ENCODE measurements around the gene PWWP2B.
"Not testable (repeated sequence)": the region's sequence is repeated elsewhere in the genome, so short reads cannot be mapped to it uniquely, and the experiment has no call there.

PWWP2B gene

DNA sequence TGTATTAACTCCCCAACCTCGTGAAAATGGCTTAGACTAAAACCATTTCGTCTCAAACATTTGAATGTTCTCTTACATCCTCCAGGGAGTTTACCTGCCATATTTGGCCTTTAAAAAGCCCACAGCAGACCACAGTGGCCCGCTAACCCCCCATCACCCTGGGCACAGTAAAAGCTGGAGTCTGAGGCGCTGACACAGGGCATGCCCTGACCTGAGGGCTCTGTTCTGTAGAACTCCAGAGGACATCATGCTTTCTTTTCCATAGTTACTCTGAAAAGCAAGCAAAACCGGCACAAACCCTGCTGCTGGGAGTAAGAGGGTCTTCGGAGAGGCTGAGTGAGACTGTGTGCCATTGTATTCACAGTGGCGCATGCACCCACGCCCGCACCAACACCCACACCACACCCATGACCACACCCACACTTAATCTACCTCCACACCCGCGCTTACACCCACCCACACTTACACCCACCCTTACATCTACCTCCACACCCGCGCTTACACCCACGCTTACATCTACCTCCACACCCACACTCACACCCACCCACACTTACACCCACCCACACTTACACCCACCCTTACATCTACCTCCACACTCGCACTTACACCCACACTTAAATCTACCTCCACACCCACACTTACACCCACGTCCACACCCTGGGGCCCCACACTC is 32.9 kb upstream of the PWWP2B start:
- DNase-seq = no peak

DNA sequence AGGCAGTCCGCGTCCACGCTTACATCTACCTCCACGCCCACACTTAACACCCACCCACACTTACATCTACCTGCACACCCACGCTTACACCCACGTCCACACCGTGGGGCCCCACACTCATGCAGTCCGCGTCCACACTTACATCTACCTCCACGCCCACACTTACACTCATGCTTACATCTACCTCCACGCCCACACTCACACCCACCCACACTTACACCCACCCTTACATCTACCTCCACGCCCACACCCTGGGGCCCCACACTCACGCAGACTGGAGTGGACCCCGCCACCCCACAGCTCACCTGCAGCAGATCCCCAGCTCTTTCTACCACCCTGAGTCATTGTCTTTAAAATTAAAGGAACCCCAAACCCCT is 32.4 kb upstream of the PWWP2B start:
- peak; percentile 85 for DNase-seq

DNA sequence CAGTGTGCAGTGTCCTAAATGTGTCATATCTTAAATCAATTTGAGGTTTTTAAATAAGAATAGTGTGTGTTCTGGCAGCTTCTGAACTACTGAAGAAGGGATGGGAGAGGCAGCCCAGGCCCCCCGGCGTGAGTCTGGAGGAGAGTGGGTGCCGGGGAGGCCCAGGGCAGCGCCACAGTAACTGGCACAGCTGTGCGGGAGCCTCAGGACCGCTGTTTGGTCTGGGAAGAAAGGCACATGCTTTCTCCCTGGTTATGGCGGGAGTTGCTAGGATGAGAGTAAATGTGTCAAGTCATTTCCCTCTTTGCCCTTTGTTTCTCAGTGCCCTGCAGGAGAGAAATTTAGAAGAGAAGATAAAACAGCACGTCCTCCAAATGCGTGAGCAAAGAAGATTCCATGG is 31.9 kb upstream of the PWWP2B start:
- no peak for DNase-seq

DNA sequence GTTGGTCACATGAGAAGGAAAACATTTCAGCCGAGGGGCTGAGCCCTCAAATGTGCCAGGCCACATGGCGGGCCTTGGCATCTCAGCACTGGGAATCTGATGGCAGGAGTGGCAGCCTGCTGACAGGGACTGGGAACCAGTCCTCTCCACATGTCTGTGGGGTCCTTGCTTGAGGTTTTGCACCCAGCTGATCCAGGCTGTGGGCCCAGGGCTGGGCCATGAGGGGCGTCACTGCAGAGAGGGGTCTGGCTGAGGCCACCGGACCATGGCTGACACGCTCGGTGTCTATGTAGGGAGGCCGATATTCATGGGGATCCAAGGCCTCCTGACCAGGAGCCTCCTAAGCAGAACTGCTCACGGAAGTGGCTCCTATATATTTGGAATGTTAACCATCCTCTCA is 31.0 kb upstream of the PWWP2B start:
- DNase-seq = no peak

DNA sequence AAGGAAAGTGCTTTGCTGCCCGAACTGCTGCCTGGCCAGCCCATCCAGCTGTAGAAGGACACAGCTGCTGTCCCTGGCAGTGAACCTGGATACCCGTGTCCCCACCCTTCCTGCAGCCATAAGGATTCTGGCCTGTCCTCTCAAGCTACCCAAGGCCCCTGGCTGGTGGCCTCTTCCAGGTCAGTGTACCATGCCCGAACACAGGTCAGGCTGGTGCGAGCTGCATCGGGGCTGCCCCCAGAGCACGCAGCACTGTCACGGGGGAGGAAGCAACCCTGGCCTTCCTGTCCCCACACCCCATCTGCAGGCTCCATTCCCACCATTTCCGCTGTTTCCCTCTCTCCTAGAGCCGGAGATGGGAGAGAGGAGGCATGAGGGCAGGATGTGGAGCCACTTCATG is 30.5 kb upstream of the PWWP2B start:
- no peak for DNase-seq

DNA sequence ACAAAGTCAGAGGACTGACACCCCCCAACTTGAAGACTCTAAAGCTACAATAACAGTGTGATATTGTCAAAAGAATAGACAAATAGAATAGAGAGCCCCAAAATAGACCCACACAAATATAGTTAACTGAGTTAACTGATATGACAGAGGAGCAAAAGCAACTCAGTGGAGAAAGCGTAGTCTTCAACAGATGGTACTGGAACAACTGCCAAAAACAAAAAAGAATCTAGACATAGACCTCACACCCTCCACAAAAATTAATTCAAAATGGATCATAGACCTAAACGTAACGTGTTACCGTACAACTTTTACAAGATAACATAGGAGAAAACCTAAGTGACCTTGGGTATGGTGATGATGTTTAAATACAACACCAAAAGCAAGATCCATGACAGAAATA is 28.6 kb upstream of the PWWP2B start:
- no peak for DNase-seq

DNA sequence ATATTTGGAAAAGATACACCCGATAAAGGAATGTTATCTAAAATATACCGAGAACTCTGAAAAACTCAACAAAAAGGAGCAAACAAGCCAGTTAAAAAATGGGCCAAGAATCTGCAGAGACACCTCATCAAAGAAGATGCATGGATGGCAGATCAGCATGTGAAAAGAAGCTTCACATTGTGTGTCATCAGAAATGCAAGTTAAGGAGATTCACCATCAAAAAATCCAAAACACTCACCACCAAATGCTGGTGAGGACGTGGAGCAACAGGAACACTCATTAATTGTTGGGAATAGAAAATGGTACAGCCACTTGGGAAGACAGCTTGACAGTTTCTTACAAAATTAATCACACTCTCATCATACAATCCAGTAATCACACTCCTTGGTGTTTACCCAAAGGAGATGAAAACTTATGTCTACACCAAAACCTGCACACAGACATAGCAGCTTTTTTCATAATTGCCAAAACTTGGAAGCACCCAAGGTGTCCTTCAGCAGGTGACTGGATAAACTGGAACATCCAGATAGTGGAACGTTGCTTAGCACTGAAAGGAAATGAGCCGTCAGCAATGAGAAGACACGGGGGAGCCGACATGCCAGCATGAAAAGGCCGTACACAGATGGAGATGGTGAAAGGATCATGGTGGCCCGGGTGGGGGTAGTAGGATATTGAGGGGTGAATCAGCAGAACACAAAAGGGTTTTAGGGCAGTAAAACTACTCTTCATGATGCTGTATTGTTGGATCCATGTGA is 27.9 kb upstream of the PWWP2B start:
- DNase-seq = no peak

DNA sequence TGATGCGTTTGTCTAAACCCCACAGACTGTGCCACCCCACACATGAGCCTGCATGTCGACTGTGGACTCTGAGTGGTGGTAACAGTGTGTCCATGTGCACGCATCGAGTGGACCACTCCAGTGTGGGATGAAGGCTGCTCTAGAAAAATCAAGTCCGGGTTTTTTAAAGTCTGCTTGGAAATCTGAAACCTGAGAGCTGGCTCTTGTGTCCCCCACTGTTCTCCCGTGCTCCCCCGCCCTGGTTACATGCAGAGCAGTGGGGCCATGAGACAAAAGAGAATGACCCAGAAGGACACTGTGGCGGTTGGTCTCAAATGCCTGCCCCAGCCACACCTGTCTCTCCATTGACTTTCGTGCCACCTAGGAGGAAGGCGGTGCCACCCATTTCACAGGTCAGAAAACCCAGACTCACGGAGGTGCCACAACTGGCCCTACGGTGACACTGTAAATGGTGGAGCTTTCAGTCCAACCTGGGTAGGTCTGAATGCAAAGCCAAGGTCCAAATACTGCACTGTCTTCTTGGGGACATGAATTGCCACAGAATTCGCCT is 27.3 kb upstream of the PWWP2B start:
- no peak for DNase-seq

DNA sequence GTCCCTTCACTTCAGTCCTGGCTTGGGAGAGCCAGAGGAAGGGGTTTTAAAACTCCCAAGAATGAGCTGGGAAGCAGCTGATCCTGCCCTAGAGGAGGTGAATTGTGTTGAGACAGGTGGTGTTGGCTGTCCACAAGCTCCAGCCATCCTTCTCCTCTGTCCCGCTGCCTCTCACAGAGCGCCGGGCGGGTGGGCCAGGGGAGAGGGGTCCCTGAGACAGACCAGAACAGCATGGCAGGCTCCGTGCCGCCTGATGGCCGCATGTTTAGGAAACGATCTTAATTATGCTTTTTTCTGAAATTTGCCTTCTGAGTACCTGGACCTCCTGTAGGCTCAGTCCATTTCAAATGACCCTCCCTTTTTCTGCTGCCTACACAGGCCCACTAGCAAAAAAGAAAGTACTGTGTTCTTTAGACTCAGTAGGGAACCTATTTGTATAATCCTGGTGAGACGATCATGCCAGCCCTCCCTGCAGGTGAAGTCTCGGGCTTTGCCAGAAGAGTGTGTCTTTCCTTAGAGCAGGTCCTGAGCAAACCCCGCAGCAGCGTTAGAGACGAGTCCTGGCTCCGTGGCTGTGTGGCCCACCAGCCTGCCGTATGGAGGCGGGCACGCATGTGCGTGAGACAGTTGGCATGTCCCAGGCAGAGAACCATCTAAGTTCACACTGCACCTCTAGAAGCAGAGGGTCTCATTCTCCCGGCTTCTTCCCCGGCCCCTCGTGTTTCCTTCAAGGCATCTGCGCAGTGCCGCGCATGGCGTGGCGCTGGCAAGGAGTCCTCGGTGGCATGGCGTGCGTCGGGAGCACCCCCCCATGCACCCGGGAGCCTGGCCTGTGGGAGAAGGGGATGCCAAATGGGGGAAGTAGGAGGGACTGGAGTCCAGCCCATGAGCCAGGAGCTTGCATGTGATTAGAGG is 26.3 kb upstream of the PWWP2B start:
- no peak for DNase-seq

DNA sequence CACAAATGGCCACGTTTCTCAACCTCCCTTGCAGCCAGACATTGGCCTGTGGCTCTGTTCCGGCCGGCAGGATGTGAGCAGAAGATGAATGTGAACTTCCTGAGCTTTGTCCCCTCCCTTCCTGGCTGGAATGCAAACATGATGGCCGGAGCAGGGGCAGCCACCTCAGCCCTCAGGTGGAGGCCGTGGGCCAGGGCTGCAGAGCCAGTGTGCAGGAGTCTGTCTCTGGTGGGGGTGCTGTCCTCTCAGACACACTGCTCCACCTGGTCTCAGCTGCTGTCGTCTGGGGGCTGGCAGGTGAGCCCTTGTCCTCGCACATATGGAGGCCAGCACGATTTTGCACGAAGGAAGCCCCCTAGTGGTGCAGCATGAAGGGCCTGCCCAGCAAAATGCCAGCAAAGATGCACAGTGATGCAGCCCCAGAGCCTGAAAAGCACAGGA is 25.3 kb upstream of the PWWP2B start:
- DNase-seq = peak; percentile 63

DNA sequence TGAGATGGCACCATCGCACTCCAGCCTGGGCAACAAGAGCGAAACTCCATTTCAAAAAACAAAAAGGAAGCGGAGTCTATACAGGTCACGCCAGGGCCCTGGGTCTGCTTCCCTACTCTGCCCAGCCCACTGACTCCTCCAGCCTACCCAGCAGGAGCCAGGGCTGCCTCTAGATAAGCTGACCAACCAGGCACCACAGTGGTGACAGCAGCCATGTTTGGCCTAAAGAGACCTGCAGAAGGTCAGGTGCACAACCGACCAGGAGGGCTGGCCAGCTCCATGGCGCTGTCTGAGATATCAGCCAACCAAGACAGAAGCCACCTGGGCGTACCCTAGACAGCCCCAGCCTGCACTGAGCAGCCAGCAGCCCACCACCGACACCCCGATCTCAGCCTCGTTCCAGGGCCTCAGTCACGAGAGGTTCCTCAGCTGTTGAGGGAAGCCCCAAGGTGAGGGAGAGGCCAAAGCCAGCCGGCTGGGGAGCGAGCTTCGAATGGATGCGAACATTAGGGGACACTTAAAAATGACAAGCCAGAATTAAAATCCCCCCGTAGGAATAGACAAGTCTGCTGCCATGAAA is 24.4 kb upstream of the PWWP2B start:
- no peak for DNase-seq

DNA sequence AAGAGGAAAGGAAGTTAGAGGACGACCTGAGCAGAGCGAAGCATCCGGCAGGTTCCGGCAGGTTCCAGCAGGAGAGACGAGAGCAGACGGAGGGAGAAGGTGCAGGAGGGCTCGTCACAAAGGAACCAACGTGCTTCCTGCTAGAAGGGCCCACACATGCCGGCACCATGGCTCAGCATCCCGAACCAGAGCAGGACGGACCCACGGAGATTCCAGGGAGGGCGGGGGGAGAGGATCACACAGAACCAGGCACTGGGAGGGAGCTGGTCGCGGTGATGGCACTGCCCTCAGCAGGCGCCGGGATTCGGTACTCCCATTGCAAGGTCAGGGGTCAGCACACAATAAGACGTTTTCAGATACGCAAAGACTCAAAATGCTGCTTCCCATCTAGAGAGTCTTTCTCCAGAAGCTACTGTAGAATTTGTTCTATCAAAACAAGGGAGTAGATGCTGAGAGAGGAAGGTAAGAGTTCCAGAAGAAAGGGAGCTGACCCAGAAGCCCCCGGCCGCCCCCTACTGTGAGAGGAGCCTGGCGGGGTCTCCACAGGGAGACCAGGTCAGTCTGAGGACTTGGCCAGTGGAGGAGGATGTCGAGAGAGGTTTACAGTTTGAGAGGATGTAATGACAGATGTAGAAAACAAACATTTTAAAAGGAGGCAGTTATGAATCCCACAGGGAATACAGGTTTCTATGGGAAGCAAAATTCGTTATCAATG is 23.6 kb upstream of the PWWP2B start:
- no peak for DNase-seq

DNA sequence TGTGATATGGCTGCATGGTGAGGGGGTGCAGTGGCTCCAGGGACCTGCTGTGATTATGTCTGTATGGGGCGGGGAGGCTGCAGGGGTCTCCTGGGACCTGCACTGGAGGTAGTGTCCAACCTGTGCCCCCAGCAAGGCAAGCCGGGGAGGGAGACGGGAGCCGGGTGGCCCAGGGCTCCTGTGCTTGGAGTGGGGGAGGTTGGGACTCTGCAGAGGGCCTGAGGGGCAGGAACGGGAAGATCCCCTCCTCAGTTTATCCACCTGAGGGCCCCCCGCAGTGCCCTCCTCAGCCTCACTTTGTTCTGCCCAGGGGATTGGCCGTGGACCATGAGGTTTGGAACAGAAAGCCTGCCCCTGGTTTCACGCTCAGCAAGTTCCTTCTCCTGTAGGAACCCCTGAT is 22.8 kb upstream of the PWWP2B start:
- DNase-seq = no peak

DNA sequence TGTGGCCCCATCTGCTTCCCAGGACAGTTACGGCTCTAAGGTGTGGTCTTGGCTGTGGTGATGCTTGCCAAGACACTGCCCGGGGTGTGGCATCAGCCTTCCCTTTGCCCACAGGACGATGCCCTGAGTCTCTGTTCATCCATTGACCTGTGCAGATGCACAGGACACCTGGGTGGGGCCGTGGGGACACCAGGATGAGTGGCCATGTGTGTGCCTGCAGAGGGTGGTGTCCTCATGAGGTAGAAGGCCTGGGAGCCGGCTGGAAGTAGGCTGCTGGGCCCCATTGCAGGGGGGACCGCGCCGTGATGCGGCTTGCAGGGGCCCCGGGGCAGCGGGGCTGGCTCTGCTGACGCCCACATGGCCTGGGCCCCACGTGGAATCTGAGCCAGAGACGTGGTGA is 22.4 kb upstream of the PWWP2B start:
- no peak for DNase-seq

DNA sequence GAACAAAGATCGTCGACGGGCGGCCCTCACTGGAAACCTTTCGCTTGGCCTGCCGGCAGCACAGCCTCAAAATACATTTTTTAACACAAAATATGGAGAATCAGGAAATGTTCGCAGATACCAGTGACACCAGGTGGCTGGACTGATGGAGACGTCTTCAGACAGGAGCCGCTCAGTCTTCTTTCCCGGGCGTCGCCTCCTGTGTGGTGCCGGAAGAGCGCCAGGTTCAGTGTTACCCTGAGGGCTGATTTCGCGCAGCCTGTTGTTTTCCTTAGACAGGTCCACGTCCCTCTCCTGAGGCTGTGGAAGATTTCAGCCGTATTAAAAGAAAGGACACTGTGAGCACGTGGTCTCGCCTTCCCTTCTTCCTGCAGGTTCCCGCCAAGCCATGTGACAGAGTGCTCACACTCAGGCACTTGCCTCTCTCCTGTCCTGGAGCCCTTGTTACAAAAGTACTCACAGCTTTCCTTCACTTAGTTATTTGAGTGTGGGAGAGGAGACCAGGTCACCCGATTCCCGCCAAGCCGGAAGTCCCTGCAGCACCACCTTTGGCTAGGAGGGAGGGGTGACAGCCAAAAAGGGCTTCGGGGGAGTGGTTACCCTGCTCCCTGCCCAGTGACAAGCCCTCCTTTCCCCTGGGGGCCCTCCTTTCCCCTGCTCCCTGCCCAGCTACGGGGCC is 21.7 kb upstream of the PWWP2B start:
- DNase-seq = no peak

DNA sequence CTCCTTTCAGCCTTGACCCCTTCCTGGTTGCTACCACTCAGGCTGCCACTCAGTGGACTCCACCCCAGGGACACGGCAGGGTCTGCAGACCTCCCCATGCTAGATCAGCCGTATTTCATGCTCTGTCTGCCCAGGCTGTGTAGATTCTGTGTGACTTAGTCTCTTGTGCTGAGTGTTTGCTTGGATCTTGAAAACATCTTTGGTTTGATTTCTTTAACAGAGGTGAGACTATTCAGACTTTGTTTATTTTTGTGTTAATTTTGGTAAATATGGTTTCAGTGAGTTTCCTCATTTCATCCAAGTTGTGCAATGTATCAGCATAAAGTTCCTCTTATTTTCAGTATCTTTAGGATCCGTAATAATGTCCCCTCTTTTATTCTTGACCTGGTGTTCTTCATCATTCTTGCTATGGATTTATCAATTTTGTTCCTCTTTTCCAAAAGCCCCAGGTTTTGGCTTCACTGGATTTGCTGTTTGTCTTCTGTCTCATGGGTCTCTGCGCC is 21.2 kb upstream of the PWWP2B start:
- no peak for DNase-seq

DNA sequence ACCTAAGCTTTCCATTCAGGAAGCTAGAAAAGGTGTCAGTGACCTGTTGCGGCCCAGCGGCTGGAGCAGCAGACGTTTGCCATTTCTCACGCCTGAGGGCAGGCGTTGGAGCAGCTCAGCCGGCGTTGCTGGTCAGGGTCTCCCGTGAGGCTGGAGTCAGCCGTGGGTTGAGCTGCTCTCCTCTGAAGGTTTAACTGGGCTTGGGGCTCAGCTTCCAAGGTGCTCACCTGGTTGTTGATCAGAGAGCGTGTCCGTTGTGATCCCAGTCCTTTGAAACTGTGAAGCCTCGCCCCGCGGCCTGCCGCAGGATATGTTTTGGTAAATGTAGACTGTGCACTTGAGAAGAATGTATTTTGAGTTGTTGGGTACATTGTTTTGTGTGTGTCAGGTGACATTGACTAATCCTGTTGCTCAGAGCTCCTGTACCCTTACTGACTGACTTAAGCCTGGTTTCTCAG is 20.6 kb upstream of the PWWP2B start:
- DNase-seq = no peak

DNA sequence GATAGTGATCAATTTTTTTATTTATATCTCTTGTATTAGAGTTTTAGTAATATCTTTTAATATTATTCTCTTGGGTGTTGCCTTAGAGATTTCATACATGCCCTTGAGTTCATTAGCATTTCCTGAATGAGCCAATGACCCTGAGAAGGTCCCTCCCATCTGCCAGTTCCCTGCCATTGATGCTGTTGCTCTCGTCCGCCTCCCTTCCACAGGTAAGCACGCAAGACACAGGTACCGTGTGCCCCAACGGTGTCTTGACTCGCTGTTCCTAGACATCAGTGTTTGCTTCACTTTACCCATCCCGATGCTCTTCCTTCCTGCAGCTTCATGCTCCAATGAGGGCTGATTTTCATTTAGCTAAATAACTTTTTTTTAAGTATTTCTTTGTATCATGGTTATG is 19.7 kb upstream of the PWWP2B start:
- DNase-seq = no peak

DNA sequence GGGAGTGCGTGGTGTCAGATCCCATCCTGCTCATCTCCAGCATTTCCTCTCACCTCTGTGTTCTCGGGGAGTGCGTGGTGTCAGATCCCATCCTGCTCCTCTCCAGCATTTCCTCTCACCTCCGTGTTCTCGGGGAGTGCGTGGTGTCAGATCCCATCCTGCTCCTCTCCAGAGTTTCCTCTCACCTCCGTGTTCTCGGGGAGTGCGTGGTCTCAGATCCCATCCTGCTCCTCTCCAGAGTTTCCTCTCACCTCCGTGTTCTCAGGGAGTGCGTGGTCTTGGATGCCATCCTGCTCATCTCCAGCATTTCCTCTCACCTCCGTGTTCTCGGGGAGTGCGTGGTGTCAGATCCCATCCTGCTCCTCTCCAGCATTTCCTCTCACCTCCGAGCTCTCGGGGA is 18.0 kb upstream of the PWWP2B start:
- not testable (repeated sequence) for DNase-seq

DNA sequence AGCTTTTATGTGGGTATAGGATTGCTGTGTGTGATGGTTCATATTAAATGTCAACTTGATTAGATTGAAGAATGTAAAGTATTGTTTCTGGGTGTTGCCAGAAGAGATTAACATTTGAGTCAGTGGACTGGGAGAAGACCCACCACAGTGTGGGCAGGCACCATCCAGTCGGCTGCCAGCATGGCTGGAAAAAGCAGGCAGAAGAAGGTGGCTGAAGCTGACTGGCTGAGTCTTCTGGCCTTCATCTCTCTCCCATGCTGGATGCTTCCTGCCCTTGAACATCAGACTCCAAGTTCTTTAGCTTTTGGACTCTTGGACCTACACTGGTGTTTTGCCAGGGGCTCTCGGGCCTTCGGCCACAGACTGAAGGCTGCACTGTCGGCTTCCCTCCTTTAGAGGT is 16.0 kb upstream of the PWWP2B start:
- not testable (repeated sequence) for DNase-seq

DNA sequence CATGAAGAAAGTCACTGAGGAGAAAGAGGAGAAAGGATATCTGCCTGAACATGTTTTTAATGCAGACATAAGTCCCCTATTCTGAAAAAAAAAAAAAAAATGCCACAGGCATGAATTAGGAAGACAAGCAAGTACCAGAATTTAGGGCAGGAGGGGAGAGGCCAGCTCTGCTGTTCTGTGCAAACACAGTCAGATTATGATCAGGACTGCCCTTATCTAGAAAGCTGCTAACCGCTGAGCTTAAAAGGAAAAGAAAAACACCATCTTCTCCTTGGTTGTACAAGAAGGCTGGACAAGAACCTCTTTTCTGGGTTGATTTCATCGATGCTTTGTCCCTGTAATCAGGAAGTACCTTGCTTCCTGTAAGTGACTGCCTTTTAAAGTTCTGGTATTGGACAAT is 15.3 kb upstream of the PWWP2B start:
- no peak for DNase-seq

Measured in stimulated activated CD8-positive, alpha-beta memory T cell treated with anti-CD3 and anti-CD28 coated beads, Interleukin-4, amount 100 ng/mL, for 48 hours (primary cell).